GM18867 (cell line): ENCODE measurements around the gene DNHD1.

ENCODE experiments used
- ATAC-seq: cut with Tn5 transposase; IDR thresholded peaks from one replicate; pipeline ENCODE4 v1.9.1; 2021; ENCODE audit warnings: mild to moderate bottlenecking, moderate library complexity; ENCODE audit not compliant: unreplicated experiment

Gene DNHD1

GRCh38 chr11:6608726-6609501, 111.8 kb downstream of the DNHD1 start:
- ATAC-seq, result no peak

GRCh38 chr11:6609502-6610015, 112.5 kb downstream of the DNHD1 start:
- ATAC-seq, result no peak

GRCh38 chr11:6610591-6610990, 113.5 kb downstream of the DNHD1 start:
- no peak for ATAC-seq

GRCh38 chr11:6611092-6611962, 114.2 kb downstream of the DNHD1 start:
- peak; percentile 16 for ATAC-seq

- ATAC-seq, result no peak
Measured at GRCh38 chr11:6611963-6612212, 114.8 kb downstream of the DNHD1 start.

- ATAC-seq, result peak; percentile 89
Measured at GRCh38 chr11:6612213-6613041, 115.3 kb downstream of the DNHD1 start, which contains the start of gene TAF10. Gene TAF10 (minus strand): TSS chr11:6612216. CDS start chr11:6612189, 27 bp downstream.

GRCh38 chr11:6613496-6613895, 116.4 kb downstream of the DNHD1 start:
- no peak for ATAC-seq

GRCh38 chr11:6614446-6614845, 117.4 kb downstream of the DNHD1 start:
- ATAC-seq, result no peak

GRCh38 chr11:6615046-6615445, 118.0 kb downstream of the DNHD1 start:
- ATAC-seq, result no peak

- ATAC-seq, result no peak
Measured at GRCh38 chr11:6615882-6616585, 119.0 kb downstream of the DNHD1 start.

- ATAC-seq, result no peak
Measured at GRCh38 chr11:6616596-6617250, 119.6 kb downstream of the DNHD1 start.

- no peak for ATAC-seq
Measured at GRCh38 chr11:6617315-6617781, 120.3 kb downstream of the DNHD1 start.

- peak; percentile 11 for ATAC-seq
Measured at GRCh38 chr11:6618117-6619003, 121.3 kb downstream of the DNHD1 start.

GRCh38 chr11:6619004-6619745, 122.1 kb downstream of the DNHD1 start, which contains the start of gene TPP1:
Gene TPP1 (minus strand): TSS chr11:6619422. CDS start chr11:6619400, 22 bp downstream.
- ATAC-seq, result peak; percentile 99

GRCh38 chr11:6620636-6621035, 123.6 kb downstream of the DNHD1 start:
- ATAC-seq, result no peak
